ENCODE data around the gene PFDN6. TPM values are rescaled to one million over a fixed set of nuclear protein-coding genes. Genes with fewer than 3 reads are reported as not detected.

The PFDN6 gene
- total and polyA plus RNA-seq, 10 of the 15 experiments (the other 5 are each of a cell fraction or from before 2014, with no cell fraction given): 3.1 to 168 (median 82.6) TPM

DNA sequence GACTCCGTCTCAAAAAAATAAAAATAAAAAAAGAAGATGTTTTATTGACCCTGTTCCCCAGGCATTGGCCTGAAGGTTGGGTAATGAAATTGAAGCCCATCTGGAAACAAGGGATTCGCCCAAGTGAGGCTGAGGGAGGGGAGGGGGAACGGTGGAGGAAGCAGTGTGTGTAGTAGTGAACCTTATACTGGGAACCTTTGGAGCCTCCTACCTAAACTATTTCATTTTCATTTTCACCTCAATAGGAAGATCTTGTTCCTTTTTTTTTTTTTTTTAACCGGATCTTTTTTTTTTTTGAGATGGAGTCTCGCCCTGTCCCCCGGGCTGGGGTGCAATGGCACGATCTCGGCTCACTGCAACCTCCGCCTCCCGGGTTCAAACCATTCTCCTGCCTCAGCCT lies 41.3 kb downstream of the PFDN6 start:
- POLR2A ChIA-PET: no interaction called here
- no peaks in the 10 kb centered on the region for H3K9me3 ChIP-seq (replicated peaks; ENCODE audit: control insufficient read depth, insufficient read depth, low read length)
- H3K27ac ChIP-seq (ENCODE audit: control insufficient read depth, insufficient read depth): no peak overlapping the region
- no peaks in the 10 kb centered on the region for H3K36me3 ChIP-seq (ENCODE audit: control insufficient read depth in 2 of 2, insufficient read depth in 2 of 2, low read length in 1 of 2)
- SMC1A ChIA-PET (ENCODE audit: uncharacterized antibody, unreplicated experiment): no interaction called here
- no peak overlapping the region for H2AFZ ChIP-seq (ENCODE audit: control insufficient read depth, low read depth, low read length)
- no peaks in the 10 kb centered on the region for H4K20me1 ChIP-seq (ENCODE audit: control insufficient read depth, insufficient read depth)
- TF ChIP-seq, protein P1, sequence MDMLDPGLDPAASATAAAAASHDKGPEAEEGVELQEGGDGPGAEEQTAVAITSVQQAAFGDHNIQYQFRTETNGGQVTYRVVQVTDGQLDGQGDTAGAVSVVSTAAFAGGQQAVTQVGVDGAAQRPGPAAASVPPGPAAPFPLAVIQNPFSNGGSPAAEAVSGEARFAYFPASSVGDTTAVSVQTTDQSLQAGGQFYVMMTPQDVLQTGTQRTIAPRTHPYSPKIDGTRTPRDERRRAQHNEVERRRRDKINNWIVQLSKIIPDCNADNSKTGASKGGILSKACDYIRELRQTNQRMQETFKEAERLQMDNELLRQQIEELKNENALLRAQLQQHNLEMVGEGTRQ (IDR thresholded peaks at IDR 0.05; ENCODE audit: borderline replicate concordance, low read depth, low read length): no peak
- no peaks in the 10 kb centered on the region for H3K79me2 ChIP-seq (ENCODE audit: control insufficient read depth, insufficient read depth, low read length)
- no peak overlapping the region for H3K4me2 ChIP-seq (ENCODE audit: control insufficient read depth, insufficient read depth)
- intact Hi-C loops (cut with micrococcal nuclease; ENCODE audit: unreplicated experiment) (no loop called here), in situ Hi-C loops (cut with MboI) (no loop called here)
- ATAC-seq (no peak), FAIRE-seq (no peak), DNase-seq (ENCODE audit: low read depth, low spot score) (no peak)
- CTCF ChIA-PET: no interaction called here
- no TSS peak for BruUV-seq (replicated peaks)
- peaks cover 6% of the 10 kb centered on the region; the same call in 1 of the 2 replicates for H3K4me1 ChIP-seq (ENCODE audit: control insufficient read depth, insufficient read depth, low read length)
- no peak overlapping the region for H3K4me3 ChIP-seq
- RAD21 ChIA-PET (ENCODE audit: unreplicated experiment): no interaction called here
- WGBS (ENCODE audit: insufficient coverage, insufficient replicate concordance, low lambda C conversion rate, missing lambda C conversion rate): 62% methylated on average over 9 of the region's 10 CpGs
- H3K9ac ChIP-seq (ENCODE audit: control insufficient read depth, insufficient read depth, low read length): no peak overlapping the region
- no peaks in the 10 kb centered on the region for H3K27me3 ChIP-seq (replicated peaks in 1 of 2; ENCODE audit: control insufficient read depth in 2 of 2, insufficient read depth in 2 of 2, low read length in 1 of 2)

DNA sequence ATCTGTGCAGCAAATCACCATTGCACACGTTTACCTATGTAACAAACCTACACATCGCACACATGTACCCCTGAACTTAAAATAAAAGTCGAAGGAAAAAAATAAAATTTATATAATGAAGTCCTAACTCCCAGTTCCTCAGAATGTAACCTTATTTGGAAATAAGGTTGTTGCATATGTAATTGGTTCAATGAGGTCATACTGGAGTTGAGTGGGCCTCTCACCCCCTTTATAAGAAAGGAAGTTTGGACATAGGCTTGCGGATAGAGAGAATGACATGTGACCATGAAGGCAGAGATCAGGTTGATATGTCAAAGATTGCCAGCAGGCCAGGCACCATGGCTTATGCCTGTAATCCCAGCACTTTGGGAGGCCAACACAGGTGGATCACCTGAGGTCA lies 44.3 kb downstream of the PFDN6 start:
- Histone ChIP-seq H2AFZ (ENCODE audit: control insufficient read depth, low read depth, low read length) (no peak overlapping the region), H3K9me3 (replicated peaks; ENCODE audit: control insufficient read depth, insufficient read depth, low read length) (no peaks in the 10 kb centered on the region), H3K4me2 (ENCODE audit: control insufficient read depth, insufficient read depth) (no peak overlapping the region), H3K4me3 (no peak overlapping the region), H3K27me3 (replicated peaks in 1 of 2; ENCODE audit: control insufficient read depth in 2 of 2, insufficient read depth in 2 of 2, low read length in 1 of 2) (no peaks in the 10 kb centered on the region), H4K20me1 (ENCODE audit: control insufficient read depth, insufficient read depth) (no peaks in the 10 kb centered on the region), H3K27ac (ENCODE audit: control insufficient read depth, insufficient read depth) (no peak overlapping the region), H3K4me1 (ENCODE audit: control insufficient read depth, insufficient read depth, low read length) (peaks cover 6% of the 10 kb centered on the region; the same call in 1 of the 2 replicates), H3K79me2 (ENCODE audit: control insufficient read depth, insufficient read depth, low read length) (no peaks in the 10 kb centered on the region), H3K9ac (ENCODE audit: control insufficient read depth, insufficient read depth, low read length) (no peak overlapping the region), H3K36me3 (ENCODE audit: control insufficient read depth in 2 of 2, insufficient read depth in 2 of 2, low read length in 1 of 2) (no peaks in the 10 kb centered on the region)
- RAD21 ChIA-PET (ENCODE audit: unreplicated experiment): no interaction called here
- intact Hi-C loops (cut with micrococcal nuclease; ENCODE audit: unreplicated experiment): no loop called here
- WGBS (ENCODE audit: insufficient coverage, insufficient replicate concordance, low lambda C conversion rate, missing lambda C conversion rate): 83% methylated on average over 4 of the region's 4 CpGs
- no peak for DNase-seq (ENCODE audit: low read depth, low spot score)
- ATAC-seq: no peak
- CTCF ChIA-PET: interaction anchor here (5.6 kb wide), 1 partner anchor 11 kb away, joined by 25 read pairs; no protein-coding TSS in a partner anchor
- POLR2A ChIA-PET: no interaction called here
- no TSS peak for BruUV-seq (replicated peaks)
- FAIRE-seq: no peak
- in situ Hi-C loops (cut with MboI): no loop called here
- SMC1A ChIA-PET (ENCODE audit: uncharacterized antibody, unreplicated experiment): no interaction called here
- TF ChIP-seq RAD21 (IDR thresholded peaks at IDR 0.05; ENCODE audit: insufficient read depth, low read depth, low read length): no peak
- TF ChIP-seq SMAD1 (IDR thresholded peaks at IDR 0.05; ENCODE audit: low read depth, partially characterized antibody): no peak
- TF ChIP-seq, protein P2, sequence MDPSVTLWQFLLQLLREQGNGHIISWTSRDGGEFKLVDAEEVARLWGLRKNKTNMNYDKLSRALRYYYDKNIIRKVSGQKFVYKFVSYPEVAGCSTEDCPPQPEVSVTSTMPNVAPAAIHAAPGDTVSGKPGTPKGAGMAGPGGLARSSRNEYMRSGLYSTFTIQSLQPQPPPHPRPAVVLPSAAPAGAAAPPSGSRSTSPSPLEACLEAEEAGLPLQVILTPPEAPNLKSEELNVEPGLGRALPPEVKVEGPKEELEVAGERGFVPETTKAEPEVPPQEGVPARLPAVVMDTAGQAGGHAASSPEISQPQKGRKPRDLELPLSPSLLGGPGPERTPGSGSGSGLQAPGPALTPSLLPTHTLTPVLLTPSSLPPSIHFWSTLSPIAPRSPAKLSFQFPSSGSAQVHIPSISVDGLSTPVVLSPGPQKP (IDR thresholded peaks at IDR 0.05; ENCODE audit: low read depth, low read length): no peak
- TF ChIP-seq NFYA (IDR thresholded peaks at IDR 0.05; ENCODE audit: borderline replicate concordance, low read depth, low read length): no peak
- no peak for TF ChIP-seq WRNIP1 (IDR thresholded peaks at IDR 0.05; ENCODE audit: borderline replicate concordance, low read depth, low read length)
- TF ChIP-seq BMI1 (IDR thresholded peaks at IDR 0.05; ENCODE audit: borderline replicate concordance): no peak
- no peak for TF ChIP-seq FOS (IDR thresholded peaks at IDR 0.05; ENCODE audit: borderline replicate concordance, extremely low read depth, insufficient read length)
- no peak for TF ChIP-seq SMC3 (IDR thresholded peaks at IDR 0.05; ENCODE audit: borderline replicate concordance, low read length)
- no peak for TF ChIP-seq RUNX3 (IDR thresholded peaks at IDR 0.05; ENCODE audit: low read length)
- TF ChIP-seq, protein P3, sequence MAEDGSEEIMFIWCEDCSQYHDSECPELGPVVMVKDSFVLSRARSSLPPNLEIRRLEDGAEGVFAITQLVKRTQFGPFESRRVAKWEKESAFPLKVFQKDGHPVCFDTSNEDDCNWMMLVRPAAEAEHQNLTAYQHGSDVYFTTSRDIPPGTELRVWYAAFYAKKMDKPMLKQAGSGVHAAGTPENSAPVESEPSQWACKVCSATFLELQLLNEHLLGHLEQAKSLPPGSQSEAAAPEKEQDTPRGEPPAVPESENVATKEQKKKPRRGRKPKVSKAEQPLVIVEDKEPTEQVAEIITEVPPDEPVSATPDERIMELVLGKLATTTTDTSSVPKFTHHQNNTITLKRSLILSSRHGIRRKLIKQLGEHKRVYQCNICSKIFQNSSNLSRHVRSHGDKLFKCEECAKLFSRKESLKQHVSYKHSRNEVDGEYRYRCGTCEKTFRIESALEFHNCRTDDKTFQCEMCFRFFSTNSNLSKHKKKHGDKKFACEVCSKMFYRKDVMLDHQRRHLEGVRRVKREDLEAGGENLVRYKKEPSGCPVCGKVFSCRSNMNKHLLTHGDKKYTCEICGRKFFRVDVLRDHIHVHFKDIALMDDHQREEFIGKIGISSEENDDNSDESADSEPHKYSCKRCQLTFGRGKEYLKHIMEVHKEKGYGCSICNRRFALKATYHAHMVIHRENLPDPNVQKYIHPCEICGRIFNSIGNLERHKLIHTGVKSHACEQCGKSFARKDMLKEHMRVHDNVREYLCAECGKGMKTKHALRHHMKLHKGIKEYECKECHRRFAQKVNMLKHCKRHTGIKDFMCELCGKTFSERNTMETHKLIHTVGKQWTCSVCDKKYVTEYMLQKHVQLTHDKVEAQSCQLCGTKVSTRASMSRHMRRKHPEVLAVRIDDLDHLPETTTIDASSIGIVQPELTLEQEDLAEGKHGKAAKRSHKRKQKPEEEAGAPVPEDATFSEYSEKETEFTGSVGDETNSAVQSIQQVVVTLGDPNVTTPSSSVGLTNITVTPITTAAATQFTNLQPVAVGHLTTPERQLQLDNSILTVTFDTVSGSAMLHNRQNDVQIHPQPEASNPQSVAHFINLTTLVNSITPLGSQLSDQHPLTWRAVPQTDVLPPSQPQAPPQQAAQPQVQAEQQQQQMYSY (CRISPR knock-in tag; IDR thresholded peaks at IDR 0.05): no peak
- TF ChIP-seq ZSCAN29 (IDR thresholded peaks at IDR 0.05): no peak
- no peak for TF ChIP-seq YY1 (IDR thresholded peaks at IDR 0.05; ENCODE audit: low read depth, low read length)
